ENCODE results near the gene PAX6.

GRCh38 chr11:31834237-31834636, 23.1 kb upstream of the PAX6 start:
- TF ChIP-seq CTCF (conservative IDR thresholded peaks at IDR 0.05; ENCODE audit: low read depth, low read length) (no peak), EZH2 (IDR thresholded peaks at IDR 0.05; ENCODE audit: low read length, unreplicated experiment) (no peak)
